ENCODE data around the gene SORBS1.
A peak's percentile ranks its signal among the peaks of the same experiment; 100 is the strongest.
"Not testable (repeated sequence)": the region's sequence is repeated elsewhere in the genome, so short reads cannot be mapped to it uniquely, and the experiment has no call there.

Gene SORBS1

GRCh38 chr10:95350830-95351228 is 210.3 kb downstream of the SORBS1 start:
- DNase-seq (ENCODE audit: low read depth, low spot score): no peak

- no peak for DNase-seq (ENCODE audit: low read depth, low spot score)
These were observed 210.8 kb downstream of the SORBS1 start for GRCh38 chr10:95350219-95350829.

GRCh38 chr10:95347402-95347766 is 213.8 kb downstream of the SORBS1 start:
- DNase-seq (ENCODE audit: low read depth, low spot score): not testable (repeated sequence)

GRCh38 chr10:95346715-95347401 is 214.3 kb downstream of the SORBS1 start:
- peak; percentile 75 for DNase-seq (ENCODE audit: low read depth, low spot score)

GRCh38 chr10:95343573-95343972 is 217.6 kb downstream of the SORBS1 start:
- no peak for DNase-seq (ENCODE audit: low read depth, low spot score)

- DNase-seq (ENCODE audit: low read depth, low spot score): no peak
These were observed 219.4 kb downstream of the SORBS1 start for GRCh38 chr10:95341716-95342130.

GRCh38 chr10:95339863-95340262 is 221.3 kb downstream of the SORBS1 start:
- no peak for DNase-seq (ENCODE audit: low read depth, low spot score)

GRCh38 chr10:95337423-95338160 is 223.6 kb downstream of the SORBS1 start:
- DNase-seq (ENCODE audit: low read depth, low spot score): no peak

- no peak for DNase-seq (ENCODE audit: low read depth, low spot score)
These were observed 224.5 kb downstream of the SORBS1 start for GRCh38 chr10:95336702-95337101.

GRCh38 chr10:95335933-95336699 is 225.1 kb downstream of the SORBS1 start:
- no peak for DNase-seq (ENCODE audit: low read depth, low spot score)

GRCh38 chr10:95334805-95335144 is 226.4 kb downstream of the SORBS1 start:
- no peak for DNase-seq (ENCODE audit: low read depth, low spot score)

GRCh38 chr10:95333997-95334804 is 227.0 kb downstream of the SORBS1 start:
- no peak for DNase-seq (ENCODE audit: low read depth, low spot score)

GRCh38 chr10:95332666-95333249 is 228.4 kb downstream of the SORBS1 start:
- DNase-seq (ENCODE audit: low read depth, low spot score): no peak

GRCh38 chr10:95331596-95332130 is 229.5 kb downstream of the SORBS1 start:
- peak; percentile 23 for DNase-seq (ENCODE audit: low read depth, low spot score)

GRCh38 chr10:95330966-95331453 is 230.2 kb downstream of the SORBS1 start:
- DNase-seq (ENCODE audit: low read depth, low spot score): no peak

GRCh38 chr10:95329296-95329695 is 231.9 kb downstream of the SORBS1 start:
- no peak for DNase-seq (ENCODE audit: low read depth, low spot score)

- DNase-seq (ENCODE audit: low read depth, low spot score): no peak
These were observed 233.2 kb downstream of the SORBS1 start for GRCh38 chr10:95328013-95328412.

GRCh38 chr10:95327367-95327766 is 233.8 kb downstream of the SORBS1 start:
- DNase-seq (ENCODE audit: low read depth, low spot score): no peak

- no peak for DNase-seq (ENCODE audit: low read depth, low spot score)
These were observed 234.8 kb downstream of the SORBS1 start for GRCh38 chr10:95326396-95326795.

GRCh38 chr10:95325863-95326262 is 235.3 kb downstream of the SORBS1 start:
- DNase-seq (ENCODE audit: low read depth, low spot score): no peak
